Ecto neural progenitor cell (in vitro differentiated cells): Measurements from ENCODE around the gene TMEM95.
A peak's percentile ranks its signal among the peaks of the same experiment; 100 is the strongest.

ENCODE experiments used
- DNase-seq: peaks from one replicate; pipeline ENCODE4 v3.0.0-alpha.2; 2018; ENCODE audit warnings: low spot score

TMEM95 gene, protein sequence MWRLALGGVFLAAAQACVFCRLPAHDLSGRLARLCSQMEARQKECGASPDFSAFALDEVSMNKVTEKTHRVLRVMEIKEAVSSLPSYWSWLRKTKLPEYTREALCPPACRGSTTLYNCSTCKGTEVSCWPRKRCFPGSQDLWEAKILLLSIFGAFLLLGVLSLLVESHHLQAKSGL

DNA sequence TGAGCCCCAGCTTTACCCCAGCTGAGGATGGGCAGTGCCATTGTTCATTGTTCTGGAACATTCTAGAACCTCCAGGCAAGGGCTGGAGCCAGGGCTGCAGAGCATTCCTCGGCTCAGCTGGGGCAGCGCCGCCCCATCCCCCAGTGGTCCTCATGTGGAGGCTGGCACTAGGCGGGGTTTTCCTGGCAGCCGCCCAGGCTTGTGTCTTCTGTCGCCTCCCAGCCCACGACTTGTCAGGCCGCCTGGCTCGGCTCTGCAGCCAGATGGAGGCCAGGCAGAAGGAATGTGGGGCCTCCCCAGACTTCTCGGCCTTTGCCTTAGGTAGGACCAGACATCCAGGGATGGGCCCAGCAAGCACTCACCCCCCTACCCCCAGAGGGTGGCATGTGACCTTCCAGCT is at the start of gene TMEM95:
TSS of gene TMEM95 (plus strand) at position 104 of the 400 bp plus-strand sequence. CDS start at position 153, 49 bp downstream.
- no peak for DNase-seq

DNA sequence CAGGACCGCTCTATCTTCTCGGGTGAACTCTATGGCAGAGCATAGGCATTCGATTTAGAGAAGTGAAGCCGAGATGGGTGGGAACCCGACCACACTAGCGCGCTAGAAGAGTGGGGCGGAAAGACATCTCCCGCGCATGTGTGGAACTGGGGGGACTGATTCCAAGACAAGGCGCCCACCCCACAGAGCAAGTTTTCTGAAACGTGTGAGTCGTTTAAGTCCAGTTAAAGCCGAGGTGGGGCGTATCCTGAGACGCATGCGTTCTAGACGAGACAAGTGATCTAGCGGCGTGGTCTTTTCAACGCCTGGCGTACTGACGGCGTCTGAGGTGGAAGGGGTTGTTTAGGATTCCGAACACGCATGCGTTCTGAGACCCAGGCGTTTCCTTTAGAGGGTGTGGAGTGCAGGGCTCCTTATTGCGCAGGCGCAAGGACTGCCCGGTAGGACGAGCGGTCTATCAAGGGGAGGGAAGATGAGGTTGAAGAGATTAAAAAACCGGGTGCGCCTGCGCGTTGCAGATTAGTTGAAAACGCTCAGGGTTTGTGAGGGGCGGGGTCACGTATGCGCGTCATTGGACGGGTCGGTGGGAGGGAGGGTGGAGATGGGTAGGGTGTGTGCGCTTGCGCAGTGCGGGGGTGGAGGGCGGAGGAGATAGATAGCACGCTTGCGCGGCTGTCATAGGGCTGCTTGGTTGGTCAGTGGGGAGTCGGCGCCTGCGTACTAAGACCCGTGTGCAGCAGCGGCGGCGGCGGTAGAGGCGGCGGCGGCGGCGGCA is 47.9 kb upstream of the TMEM95 start, which contains the start of gene EIF5A:
TSS of gene EIF5A (plus strand) at position 718 of the 775 bp plus-strand sequence. CDS start 2,008 bp downstream, outside the sequence.
- DNase-seq: peak; percentile 100

DNA sequence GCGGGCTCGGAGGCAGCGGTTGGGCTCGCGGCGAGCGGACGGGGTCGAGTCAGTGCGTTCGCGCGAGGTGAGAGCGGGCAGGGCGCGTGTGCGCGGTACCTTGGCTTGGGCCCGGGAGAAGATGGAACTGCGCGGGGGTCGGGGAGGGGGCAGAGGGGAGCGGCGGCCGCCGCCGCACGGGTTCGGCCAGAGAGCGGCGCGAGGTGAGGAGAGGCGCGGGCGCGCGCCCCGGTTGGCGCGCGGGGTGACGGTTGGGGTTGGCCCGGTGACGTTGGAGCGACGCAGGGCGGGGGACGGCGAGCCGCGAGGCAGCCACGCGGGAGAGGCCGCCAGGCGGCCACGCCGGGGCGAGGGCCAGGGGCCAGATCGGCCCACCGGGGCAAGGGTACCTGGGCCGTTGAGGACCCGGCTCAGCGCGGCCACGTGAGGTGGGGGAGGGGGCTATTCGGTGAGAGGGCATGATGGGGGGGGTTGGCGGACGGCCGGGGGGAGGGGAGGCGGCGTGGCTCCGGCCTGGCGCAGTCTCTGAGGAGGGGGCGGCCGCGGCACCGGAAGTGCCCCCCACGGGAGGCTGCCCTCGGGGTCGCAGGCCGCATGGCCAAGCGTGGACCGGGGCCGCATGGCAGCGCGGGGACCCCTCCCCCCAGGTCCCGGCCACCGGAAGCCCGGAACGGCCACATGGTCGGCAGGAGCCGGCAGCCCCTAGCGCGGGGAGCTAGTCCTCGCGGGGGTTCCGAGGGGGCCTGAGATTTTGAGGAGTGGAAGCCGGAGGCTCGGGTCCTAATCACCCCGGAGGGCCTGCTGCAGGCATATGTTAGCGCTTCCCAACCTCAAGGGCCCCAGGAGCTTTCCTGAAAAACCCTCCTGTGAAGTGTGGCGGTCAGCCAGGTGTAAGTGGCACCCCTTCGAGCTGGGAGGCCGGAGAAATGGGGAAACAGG is 47.0 kb upstream of the TMEM95 start:
- peak; percentile 73 for DNase-seq

DNA sequence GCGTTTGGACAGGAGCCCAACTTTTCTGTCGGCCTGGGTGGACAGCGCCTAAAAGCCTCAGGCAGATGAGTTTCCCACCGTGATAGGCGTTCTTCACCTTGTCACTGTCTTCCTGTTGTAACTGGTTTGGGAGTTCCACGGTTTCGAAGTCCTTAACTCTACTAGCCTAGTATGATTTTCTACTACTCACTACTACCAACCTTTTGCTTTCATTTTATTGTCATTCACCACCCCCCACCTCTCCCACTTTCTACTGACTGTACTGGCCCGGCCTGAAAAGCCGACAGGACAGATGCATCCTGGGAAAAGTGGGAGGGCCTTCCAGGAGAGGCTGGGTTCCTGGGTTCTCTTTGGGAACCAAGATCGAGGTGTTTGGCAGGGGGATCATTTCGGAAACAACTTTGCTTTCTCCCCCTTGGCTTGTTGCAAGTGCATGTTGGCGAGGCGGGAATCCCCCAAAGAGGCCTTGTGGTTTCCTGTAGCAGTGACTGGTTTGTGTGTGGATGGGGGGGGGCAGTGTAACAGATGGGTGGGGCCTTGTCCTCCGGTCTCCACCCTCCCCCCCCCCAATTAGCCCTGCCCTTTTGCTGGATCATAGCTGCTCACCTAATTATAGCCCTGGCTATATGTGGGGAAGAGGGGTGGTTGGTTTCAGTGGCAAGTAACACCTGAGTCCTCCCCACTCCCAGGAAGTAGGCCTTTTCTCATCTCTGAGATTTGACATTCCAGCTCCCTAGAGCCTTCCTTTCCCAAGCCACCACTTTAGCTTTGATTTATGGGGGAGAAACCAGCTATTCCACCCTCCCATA is 46.1 kb upstream of the TMEM95 start:
- peak; percentile 84 for DNase-seq

DNA sequence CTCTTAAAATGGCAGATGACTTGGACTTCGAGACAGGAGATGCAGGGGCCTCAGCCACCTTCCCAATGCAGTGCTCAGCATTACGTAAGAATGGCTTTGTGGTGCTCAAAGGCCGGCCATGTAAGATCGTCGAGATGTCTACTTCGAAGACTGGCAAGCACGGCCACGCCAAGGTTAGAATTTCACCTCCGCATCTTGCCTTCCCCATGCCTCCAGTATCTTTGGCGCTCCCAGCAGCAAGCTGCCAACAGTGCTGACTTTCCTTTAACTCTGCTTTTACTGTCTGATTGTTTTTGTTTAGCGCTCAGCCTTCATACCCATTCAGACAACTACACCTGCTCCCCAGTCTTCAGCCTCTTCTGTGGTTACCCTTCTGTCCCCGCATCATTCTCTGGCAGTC is 45.3 kb upstream of the TMEM95 start:
- DNase-seq: no peak

DNA sequence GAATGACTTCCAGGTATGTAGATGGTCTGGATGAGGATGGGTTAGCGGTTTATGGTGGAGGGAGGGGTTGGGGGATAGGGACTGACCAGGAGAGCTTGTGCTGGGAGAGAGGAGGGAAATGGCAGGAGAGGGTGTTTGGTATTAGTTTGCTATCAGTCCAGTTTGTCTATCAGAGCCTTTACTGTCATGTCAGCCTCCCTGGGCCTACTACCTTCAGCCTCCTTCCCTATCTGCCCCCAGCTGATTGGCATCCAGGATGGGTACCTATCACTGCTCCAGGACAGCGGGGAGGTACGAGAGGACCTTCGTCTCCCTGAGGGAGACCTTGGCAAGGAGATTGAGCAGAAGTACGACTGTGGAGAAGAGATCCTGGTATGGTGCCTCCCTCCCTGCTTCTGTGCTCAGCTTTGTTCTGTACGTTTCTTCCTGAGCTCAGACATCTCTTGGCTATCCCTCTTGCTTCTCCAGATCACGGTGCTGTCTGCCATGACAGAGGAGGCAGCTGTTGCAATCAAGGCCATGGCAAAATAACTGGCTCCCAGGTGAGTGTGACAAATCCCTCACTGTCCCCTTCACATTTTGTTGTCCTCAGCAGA is 43.7 kb upstream of the TMEM95 start:
- DNase-seq: no peak

DNA sequence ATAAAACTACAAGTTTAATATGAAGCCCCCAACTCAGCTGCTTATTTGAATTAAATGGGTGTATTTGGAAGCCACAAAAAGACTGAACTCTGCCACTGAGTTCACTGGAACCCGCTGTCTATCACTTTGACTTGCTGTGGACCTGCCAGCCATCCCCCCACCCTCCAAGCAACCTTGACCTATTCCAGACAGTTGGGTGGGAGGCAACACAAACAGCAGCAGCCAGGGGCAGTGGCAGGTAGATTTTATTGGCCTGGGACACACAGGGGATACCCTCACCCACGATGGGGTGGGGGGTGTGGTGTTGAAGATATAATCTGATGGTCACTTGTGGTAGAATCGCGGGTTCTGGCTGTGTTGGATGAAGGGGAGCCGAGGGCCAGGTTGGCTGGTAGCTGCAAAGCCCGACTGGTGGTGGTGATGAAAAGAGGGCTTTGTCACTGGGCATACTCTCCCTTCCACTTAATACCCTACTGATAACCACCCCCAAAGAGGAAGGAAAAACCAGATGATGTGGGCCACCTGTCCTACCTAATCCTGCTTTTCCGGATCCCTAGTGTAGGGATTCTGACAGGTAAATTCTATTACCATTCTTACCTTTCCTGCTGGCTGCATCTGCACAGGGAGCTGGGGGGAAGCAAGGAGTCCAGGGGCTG is 42.4 kb upstream of the TMEM95 start:
- DNase-seq: no peak

DNA sequence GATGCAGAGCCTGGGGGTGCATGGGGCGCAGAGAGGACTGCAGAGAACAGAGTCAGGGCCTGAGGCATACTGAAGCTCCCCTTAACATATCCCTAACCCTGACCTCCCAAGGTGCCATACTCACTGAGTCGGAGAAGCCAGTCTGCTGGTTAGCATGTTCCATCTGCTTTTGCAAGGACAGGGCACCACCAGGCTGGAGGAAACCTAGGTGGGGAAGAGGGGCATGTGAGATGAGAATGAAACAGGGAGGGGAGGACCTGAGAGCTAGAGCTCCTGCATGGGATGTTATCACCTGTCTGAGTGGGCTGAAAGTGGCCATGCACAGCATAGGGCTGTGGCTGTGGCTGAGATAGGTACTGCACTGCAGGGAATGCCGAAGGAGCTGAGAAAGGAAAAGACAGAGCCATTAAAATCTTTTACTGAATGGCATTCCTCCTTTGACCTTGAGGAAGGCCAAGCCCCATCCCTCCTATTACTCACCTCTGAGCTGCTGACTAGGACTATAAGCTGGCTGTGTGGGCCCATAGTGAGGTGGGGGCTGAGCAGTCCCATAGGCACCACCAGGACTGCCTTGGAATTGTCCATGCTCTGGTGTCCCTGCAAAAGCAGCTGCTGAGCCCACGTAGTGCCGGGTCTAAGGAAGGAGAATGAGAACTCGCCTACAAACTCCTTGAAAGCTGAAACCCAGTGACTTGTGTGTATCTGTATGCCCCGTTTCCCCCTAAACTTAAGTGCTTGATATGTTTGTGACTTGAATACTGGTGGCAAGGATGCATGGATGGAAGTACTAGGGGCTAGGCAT is 41.7 kb upstream of the TMEM95 start:
- no peak for DNase-seq

DNA sequence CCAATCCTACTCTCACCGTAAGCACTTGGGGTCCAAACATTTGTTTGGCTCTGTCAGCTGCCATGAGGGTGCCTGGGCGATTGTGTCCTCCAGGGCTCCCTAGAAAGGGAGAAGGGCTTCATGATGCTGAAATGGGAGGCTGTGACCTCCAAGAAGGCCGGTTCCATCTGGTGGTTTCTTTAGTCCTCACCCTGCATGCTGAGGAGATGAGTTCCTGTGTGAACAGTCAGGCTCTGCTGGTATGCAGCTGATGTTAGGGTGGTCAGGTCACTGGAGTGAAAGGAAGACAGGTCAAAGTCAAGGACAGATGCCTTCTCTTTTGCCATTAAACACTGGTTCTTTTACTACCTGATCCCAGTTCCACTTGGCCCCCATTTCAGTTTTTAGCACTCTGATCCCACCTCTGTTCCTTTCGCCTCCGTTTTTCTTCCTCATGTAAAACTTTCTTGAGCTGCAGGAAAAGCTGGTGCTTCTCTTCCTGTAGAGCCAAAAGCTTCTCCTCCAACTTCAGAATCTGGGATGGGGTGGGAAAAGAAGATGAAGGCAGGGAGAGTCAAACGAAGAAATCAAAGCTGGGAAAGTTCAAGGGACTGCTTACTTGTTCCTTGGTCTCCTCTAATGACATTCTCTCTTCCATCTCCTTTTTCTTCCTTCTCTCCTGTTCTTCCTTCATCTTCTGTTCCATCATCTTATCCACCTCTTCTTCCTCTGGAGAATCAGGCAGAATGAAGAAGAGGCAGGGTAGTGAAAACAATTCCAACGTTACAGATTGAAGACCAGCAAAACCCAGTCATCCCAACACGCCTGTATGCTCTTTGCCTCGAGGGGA is 40.9 kb upstream of the TMEM95 start:
- DNase-seq: no peak

DNA sequence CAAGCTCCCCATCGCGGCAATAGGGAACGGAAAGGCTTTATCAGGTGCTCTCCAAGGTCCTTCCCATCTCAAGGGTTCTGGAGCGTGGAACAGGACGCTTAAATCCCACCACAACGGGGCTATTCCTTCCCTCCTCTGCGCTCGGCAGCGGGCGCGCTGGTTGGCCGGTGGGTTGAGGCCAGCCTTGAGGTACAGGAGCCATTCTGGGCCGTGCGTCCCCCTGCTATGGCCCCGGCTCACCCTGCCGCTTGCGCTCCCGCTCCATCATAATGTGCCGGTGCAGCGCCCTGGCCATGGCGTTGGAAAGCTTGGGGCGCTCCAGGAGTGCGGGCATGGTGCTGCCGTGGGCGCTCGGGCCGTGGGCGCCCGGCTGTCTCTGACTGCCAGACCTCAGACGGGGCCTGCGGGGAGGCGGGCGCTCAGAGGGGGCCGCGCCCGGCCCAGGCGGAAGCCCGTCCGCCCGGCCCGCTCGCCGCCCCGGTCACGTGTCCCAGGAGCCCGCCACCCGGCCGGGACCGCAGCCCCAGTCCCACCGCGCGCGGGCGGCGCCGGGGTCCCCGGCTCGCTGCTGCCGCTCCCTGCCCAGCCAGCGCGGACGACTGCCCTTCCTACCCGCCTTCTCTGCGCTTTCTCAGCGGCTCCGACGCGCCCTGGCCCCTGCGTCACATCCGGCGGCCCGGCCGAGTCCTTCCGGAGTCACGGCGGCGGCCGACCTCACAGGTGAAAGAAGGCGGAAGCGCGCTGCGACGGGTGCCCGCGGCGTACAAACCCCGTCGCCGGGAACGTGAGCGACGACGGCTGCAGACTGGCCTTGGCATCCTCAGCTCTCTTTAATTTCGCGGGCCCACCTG is 40.0 kb upstream of the TMEM95 start, which contains the start of gene GPS2:
TSS of gene GPS2 (minus strand) at position 642 of the 851 bp plus-strand sequence. CDS start at position 334, 308 bp downstream.
- DNase-seq: peak; percentile 98

DNA sequence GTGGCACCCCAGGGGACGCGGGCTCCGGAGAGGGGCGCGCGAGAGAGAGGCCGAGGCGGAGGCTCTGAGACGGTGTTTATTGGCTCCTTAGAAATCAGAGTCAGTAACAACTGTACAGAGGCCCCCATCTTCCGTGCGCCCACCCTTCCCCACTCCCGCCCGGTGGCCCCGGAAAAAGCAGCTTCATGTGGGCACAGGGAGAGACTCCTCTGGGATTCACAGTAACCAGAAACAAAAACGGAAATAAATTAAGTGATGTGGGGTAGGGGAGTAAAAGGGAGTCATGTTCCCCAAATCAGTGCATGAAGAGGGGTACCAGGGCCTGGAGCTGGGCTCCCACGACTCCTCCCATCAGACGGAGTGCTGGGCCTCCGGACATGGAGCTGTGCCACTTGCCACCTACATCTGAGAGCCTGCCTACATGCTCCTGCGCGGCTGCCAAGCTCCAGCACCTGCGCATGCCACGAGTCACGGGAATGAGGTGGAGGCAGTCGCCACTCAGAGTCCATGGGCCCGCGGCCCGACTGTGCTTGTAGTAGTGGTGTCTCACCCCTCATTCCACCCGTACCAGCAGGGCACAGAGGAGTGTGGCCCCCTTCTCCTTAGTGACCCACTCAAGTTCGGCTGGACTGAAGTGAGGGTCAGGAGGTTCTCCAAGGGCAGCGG is 39.3 kb upstream of the TMEM95 start:
- DNase-seq: no peak

DNA sequence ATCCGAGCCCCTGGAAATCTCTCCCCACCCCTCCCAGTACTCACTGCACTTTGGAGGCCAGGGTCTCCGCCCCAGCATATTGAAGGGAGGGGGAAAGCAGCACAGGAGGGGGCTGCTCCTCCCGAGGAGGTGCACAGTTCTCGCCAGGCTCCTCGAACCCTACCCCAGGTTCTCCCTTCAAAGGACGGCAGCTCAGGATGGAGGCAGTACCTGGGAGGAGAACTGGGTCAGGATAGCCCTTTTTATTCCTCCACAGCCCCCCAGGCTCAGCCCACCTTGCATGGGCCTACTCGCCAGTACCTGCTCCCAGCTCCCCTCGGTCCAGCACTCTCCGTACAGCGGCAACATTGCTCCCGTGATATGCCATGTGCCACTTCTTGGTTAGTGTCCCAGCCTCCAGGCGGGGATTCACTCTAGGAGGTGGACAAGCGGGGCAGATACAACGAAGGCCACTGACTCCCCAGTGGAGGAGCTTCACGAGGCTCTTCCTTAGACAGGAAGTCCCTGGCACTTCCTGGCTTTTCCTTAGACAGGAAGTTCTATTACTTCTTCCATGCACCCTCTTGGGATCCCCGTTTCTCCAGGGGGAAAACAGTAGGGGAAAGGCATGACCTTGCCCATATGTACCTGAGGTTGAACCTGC is 37.7 kb upstream of the TMEM95 start:
- DNase-seq: no peak

DNA sequence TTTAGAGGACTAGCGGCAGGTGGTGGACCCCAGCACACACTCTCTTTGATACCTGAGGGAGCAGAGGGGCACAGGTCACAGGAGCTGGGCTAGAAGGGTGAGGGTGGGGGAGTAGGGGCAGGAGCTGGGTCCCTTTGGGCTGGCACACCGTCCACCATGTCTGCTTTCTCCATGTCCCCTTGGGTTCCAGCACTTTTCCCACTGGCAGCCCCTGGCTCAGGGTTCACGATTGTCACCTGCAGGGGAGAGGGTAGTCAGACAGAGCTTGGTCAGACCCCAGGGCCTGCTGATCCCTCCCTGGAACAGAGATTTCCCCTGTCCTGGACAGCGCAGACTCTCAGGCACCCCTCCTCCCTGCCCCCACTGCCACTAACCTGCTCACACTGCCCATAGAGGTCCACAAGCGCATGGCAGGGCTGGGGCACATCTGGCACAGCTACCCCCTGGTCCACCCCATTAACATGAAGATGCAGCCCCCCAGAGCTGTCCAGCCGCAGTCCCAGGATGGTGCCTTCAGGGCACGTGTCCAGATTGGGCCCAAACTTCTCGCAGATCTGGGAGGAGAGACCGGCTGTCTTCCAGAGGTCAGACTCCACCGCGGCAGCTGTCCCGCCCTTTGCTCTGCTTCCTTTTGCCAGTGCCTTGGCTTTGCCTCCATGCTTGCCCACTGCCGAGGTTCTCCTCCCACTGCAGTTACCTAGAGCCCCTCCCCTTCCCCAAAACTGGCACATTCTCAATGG is 36.7 kb upstream of the TMEM95 start:
- DNase-seq: no peak

DNA sequence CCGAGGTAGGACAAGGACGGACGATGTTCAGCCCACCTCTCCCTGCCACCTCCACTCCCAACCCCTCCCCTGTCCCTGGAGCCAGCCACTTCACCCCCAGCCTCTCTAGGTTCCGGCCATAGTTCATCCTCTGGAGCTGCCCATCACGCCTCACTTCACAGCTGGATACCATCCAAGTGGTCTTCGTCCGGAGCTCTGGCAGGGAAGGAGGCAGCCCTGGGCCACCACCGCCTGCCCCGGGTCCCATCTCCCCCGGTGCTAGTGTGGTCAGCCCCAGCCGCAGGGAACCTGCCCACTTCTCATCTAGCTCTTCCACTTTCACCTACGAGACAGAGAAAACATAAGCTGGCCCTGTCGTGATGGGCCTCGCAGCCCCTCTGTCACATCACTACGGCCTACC is 33.5 kb upstream of the TMEM95 start:
- DNase-seq: no peak

DNA sequence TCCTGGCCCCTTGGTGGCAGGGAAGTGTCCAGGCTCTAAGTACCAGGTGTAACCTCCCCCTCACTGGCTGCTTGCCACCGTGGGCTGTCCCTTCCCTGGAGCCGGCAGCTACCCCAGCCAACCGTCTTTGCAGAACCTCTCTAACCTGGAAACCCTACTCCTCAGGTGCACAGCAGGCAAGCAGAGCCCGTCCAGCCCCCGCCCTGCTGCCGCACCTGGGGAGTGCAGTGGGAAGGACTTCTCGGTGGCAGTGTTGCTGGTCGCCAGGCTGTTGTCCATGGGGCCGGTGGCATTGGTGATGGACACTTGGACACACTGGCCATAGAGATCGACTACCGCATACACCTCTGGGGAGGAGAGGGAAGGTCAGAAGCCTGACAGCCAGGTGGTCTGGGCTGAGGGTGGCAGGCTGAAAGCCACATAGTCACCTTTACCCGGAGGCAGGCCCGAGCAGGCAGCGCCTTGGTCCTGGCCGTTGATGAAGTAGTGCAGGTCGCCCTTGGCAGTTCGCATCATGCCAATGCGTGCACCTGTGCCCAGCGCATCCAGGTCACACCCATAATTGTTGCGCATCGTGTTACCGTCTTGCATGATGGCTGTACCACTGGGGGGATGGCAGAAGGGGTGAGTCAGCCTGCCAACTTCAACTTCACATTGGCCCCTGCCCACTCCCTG is 32.3 kb upstream of the TMEM95 start:
- no peak for DNase-seq
